ENCODE results near the gene CLCA1.

The CLCA1 gene

GRCh38 chr1:86537928-86538695 is 69.4 kb downstream of the CLCA1 start:
- Histone ChIP-seq H3K27ac (no peak overlapping the region), H3K4me3 (no peak overlapping the region)

GRCh38 chr1:86538775-86539174 is 70.0 kb downstream of the CLCA1 start:
- no peak overlapping the region for H3K4me3 ChIP-seq
- H3K27ac ChIP-seq, result no peak overlapping the region

GRCh38 chr1:86541859-86542258 is 73.1 kb downstream of the CLCA1 start:
- no peak overlapping the region for H3K27ac ChIP-seq
- no peak overlapping the region for H3K4me3 ChIP-seq

GRCh38 chr1:86542631-86543030 is 73.9 kb downstream of the CLCA1 start:
- Histone ChIP-seq H3K27ac (no peak overlapping the region), H3K4me3 (no peak overlapping the region)

GRCh38 chr1:86546787-86547221 is 78.1 kb downstream of the CLCA1 start, which contains the start of gene CLCA4:
Gene CLCA4, plus strand, starts transcription at chr1:86547078. Its CDS starts 42 bp downstream, at chr1:86547120.
- H3K27ac ChIP-seq, result peak within 1 kb of the TSS in 11 of 21 experiments; percentile 3 to 72 (median 27)
- no peak within 1 kb of the TSS for H3K4me3 ChIP-seq

GRCh38 chr1:86548839-86549238 is 80.1 kb downstream of the CLCA1 start:
- H3K27ac ChIP-seq, result no peak overlapping the region
- H3K4me3 ChIP-seq, result no peak overlapping the region

Measured in skin epidermis (tissue), 12 donors.